Stimulated activated CD8-positive, alpha-beta memory T cell treated with anti-CD3 and anti-CD28 coated beads, Interleukin-15, amount 100 ng/mL, for 4 hours (primary cell): Measurements from ENCODE around the gene SSTR3.
"Not testable (repeated sequence)": the region's sequence is repeated elsewhere in the genome, so short reads cannot be mapped to it uniquely, and the experiment has no call there.

Source experiments
- DNase-seq, 2 donors: peaks; one replicate each; pipeline ENCODE4 v3.0.0-alpha.2; 2020; ENCODE audit warnings: low read depth in 2 of 2

SSTR3 gene

GRCh38 chr22:37181681-37182080 lies 30.6 kb downstream of the SSTR3 start:
- DNase-seq = no peak

GRCh38 chr22:37180531-37181231 lies 31.6 kb downstream of the SSTR3 start:
- DNase-seq = no peak

- DNase-seq = no peak
Observed at GRCh38 chr22:37179622-37180420, 32.5 kb downstream of the SSTR3 start.

GRCh38 chr22:37179126-37179470 lies 33.2 kb downstream of the SSTR3 start:
- no peak for DNase-seq

DNA sequence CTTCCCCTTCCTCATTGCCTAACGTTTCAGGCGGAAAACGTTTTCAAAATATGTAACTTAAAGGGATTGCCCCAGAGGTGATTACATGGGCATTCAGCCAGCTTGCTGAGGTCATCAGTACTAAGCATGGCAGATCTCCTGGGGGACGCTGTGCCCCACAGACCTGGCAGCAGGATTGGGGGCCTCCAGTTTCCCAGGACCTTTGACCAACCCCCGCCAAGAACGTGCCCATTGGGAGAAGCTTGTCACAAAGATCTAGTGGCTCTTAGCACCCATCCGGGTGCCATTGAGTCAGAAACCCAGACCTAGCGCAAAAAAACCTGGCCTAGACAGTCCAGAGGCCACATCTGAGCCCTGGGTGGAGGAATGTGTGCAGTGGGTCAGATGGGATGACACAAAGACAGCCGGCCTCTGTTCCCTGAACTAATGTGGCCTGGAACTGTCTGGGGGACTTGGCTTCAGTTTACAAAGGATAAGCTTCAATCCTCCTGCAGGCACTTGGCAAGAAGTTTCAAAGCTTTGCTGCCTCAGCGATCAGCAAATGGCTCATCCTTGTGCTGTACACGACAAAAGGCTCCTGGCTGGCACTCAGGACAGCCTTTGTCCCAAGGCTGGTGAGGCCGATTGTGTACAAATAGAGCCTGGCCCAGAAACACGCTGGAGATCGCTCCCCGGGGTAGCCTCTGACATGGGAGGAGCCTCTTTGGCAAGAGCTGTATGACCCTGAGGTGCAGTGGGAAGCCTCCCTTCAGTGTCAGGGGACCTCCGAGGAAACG lies 33.7 kb downstream of the SSTR3 start:
- DNase-seq = no peak

DNA sequence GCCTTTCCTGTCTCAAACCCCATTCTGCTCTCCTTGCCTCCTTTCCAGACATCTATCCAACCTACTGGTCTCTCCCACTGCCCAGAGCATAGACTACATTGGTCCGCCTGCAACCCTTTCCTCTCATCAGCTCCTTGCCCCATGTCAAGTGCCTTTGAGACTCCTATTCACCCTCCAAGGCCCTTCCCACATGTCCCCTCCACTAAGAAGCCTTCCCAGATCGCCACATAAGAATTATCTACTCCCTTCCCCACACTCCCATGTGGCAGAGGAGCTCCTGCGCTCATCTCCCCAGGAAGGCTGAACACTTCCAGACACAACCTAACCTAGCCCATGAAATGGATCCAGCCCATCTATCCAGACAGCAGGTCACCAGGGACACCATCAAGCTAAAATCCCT lies 34.5 kb downstream of the SSTR3 start:
- no peak for DNase-seq

GRCh38 chr22:37177221-37177620 lies 35.1 kb downstream of the SSTR3 start:
- DNase-seq = no peak

GRCh38 chr22:37176464-37177061 lies 35.7 kb downstream of the SSTR3 start:
- no peak for DNase-seq

GRCh38 chr22:37175414-37176281 lies 36.6 kb downstream of the SSTR3 start:
- DNase-seq = no peak

- DNase-seq = no peak
Observed at GRCh38 chr22:37174964-37175363, 37.3 kb downstream of the SSTR3 start.

- DNase-seq = no peak
Observed at GRCh38 chr22:37173709-37174108, 38.6 kb downstream of the SSTR3 start.

DNA sequence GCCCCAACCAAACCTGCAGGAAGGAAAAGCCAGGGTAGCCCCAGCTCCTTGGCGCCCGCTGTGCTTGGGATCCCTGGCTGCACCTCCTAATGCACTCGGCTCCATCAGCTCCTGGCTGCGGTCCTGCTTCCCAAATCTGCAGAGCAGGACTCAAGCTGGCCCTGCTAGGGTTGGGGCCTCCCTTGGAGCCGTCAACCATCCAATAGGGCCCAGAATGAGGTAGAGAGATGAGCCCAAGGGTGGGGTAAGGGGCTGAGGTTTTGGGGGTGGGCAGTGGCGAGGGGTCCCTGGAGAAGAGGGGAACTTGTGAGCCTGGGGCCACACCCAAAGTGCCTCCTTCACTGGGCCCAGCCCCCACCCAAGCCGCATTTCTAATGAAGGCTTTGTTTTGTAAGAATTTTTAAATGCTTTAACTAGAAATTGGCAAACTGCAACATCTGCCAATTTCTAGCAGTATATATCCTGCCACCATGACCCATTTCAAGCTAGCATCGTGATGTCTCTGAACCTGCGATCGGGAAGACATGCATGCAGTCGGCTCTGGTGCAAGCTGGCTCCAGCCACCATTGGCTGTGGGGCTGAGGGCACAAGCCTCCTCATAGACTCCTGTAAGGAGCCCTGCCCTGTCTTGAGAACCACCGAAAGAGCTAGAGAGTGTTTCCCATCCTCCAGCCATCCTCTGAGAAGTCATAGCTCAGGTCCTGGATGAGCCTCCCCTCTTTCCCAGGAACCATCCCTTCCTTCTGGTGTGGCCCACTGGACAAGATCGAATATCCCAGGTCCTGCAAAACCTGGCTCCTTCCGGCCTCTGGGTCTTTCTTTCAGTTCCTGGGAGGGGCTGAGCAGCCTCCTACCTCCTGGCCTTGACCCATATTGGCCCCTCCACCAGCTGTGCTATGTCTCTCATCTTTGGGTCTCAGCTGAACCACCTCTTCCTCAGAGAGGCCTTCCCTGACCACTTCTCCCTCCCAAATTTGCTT lies 39.7 kb downstream of the SSTR3 start:
- no peak for DNase-seq

GRCh38 chr22:37171662-37172061 lies 40.6 kb downstream of the SSTR3 start:
- DNase-seq = no peak

DNA sequence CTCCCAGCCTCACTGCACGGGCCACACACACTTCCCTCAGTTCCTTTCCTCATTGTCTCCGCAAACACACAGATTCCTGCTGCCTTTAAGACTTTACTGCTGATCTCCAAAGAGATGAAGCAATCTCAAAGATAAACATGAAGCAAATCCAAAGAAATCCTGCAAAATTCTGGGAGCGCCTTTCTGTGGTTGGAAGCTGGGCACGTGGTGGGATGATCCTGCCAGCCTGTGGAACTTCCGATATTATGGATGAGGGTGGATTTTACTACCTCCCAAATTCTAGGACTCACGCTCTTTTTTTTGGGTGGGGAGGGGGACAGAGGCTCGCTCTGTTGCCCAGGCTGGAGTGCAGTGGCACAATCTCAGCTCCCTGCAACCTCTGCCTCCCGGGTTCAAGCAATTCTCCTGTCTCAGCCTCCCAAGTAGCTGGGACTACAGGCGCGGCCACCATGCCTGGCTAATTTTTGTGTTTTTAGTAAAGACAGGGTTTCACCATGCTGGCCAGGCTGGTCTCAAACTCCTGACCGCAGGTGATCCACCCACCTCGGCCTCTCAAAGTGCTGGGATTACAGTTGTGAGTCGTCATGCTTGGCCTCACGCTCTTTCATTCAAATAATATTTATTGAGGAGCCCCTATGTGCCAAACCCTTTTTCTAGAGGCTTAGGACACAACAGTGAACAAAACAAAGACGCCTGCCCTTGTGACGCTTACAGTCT lies 41.4 kb downstream of the SSTR3 start:
- not testable (repeated sequence) for DNase-seq

- DNase-seq = no peak
Observed at GRCh38 chr22:37169947-37170688, 42.2 kb downstream of the SSTR3 start.

DNA sequence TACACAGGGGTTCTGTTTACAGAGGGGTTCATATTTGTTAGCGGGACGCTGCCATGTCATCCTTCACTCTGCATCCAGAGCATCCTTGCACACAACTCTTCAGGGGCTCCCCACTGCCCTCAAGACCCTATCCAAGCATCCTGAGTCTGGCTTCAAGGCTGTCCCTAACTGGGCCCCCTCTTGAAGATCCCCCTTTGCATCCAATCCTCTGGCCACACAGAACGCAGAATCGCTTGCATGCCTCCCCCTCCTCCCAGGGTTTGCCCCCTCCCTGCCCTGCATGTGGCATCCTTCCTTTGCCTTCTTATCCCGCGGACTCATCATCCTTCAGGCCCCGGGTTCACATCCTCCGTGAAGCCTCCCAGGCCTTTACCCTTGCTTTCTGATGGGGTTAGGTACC lies 42.9 kb downstream of the SSTR3 start:
- DNase-seq = no peak

GRCh38 chr22:37167981-37168647 lies 44.2 kb downstream of the SSTR3 start:
- DNase-seq = no peak
